ENCODE results near the gene RNF114. TPM values are rescaled to one million over a fixed set of nuclear protein-coding genes. Genes with fewer than 3 reads are reported as not detected.
"Not testable (repeated sequence)": the region's sequence is repeated elsewhere in the genome, so short reads cannot be mapped to it uniquely, and the experiment has no call there.

Gene RNF114
- total and polyA plus RNA-seq, 2 experiments from 2014 or later: 65.8 to 93.7 TPM

DNA sequence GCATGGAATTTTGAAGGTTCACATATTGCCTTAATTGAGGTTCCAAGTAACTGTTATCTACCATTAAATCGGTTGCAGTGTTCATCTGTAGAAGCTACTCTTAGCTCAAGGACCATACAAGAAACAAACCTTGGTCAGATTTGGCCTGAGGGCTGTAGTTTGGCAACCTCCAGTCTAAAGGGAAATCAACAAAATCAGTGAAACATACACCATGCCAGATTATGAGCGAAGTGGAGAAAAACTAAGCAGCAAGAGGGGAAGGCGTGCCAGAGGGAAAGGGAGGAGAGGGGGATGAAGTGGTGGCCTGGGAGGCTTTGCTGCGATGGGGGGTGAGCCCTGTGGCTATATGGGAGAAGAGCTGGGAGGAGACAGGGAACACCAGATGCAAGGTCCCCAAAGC, 37.8 kb downstream of the RNF114 start:
- Histone ChIP-seq H3K79me2 (no peaks in the 10 kb centered on the region), H3K9me3 (ENCODE audit: low read depth) (no peaks in the 10 kb centered on the region), H3K4me3 (no peak overlapping the region), H3K27ac (no peak overlapping the region), H4K20me1 (ENCODE audit: insufficient read depth, poor library complexity, severe bottlenecking) (no peaks in the 10 kb centered on the region), H3K36me3 (replicated peaks; ENCODE audit: insufficient read depth, low read depth) (no peaks in the 10 kb centered on the region), H3K9me2 (replicated peaks; ENCODE audit: insufficient read depth) (no peaks in the 10 kb centered on the region), H3K27me3 (no peaks in the 10 kb centered on the region), H3K4me2 (no peak overlapping the region), H3K4me1 (ENCODE audit: insufficient read depth) (peaks cover 8% of the 10 kb centered on the region), H2AFZ (no peak overlapping the region)
- TF ChIP-seq CTCF (IDR thresholded peaks at IDR 0.05; ENCODE audit: poor library complexity) (no peak), EZH2phosphoT487 (IDR thresholded peaks at IDR 0.05; ENCODE audit: low read depth, severe bottlenecking, unreplicated experiment) (no peak), EZH2 (IDR thresholded peaks at IDR 0.05; ENCODE audit: borderline replicate concordance) (no peak)
- 74% methylated on average over 4 of the region's 4 CpGs for WGBS (ENCODE audit: low lambda C conversion rate, missing lambda C conversion rate)
- no peak for DNase-seq (ENCODE audit: low spot score)

GRCh38 chr20:49976542-49976941, 40.3 kb downstream of the RNF114 start:
- TF ChIP-seq EZH2 (IDR thresholded peaks at IDR 0.05; ENCODE audit: borderline replicate concordance): no peak
- TF ChIP-seq CTCF (IDR thresholded peaks at IDR 0.05; ENCODE audit: poor library complexity): no peak
- no peak for TF ChIP-seq EZH2phosphoT487 (IDR thresholded peaks at IDR 0.05; ENCODE audit: low read depth, severe bottlenecking, unreplicated experiment)
- 30% methylated on average over 2 of the region's 2 CpGs for WGBS (ENCODE audit: low lambda C conversion rate, missing lambda C conversion rate)
- no peaks in the 10 kb centered on the region for H4K20me1 ChIP-seq (ENCODE audit: insufficient read depth, poor library complexity, severe bottlenecking)
- peaks cover 12% of the 10 kb centered on the region for H3K4me1 ChIP-seq (ENCODE audit: insufficient read depth)
- no peaks in the 10 kb centered on the region for H3K36me3 ChIP-seq (replicated peaks; ENCODE audit: insufficient read depth, low read depth)
- H3K4me2 ChIP-seq: no peak overlapping the region
- no peaks in the 10 kb centered on the region for H3K79me2 ChIP-seq
- H3K27ac ChIP-seq: peak overlapping the region; percentile 77
- no peaks in the 10 kb centered on the region for H3K9me3 ChIP-seq (ENCODE audit: low read depth)
- H3K27me3 ChIP-seq: no peaks in the 10 kb centered on the region
- H3K4me3 ChIP-seq: no peak overlapping the region
- H2AFZ ChIP-seq: no peak overlapping the region
- DNase-seq (ENCODE audit: low spot score): no peak
- H3K9me2 ChIP-seq (replicated peaks; ENCODE audit: insufficient read depth): no peaks in the 10 kb centered on the region

- H3K36me3 ChIP-seq (replicated peaks; ENCODE audit: insufficient read depth, low read depth); DNase-seq (ENCODE audit: low spot score); H3K4me2 ChIP-seq; H3K27me3 ChIP-seq; H4K20me1 ChIP-seq (ENCODE audit: insufficient read depth, poor library complexity, severe bottlenecking); H2AFZ ChIP-seq; H3K9me2 ChIP-seq (replicated peaks; ENCODE audit: insufficient read depth); H3K79me2 ChIP-seq; H3K9me3 ChIP-seq (ENCODE audit: low read depth); H3K4me3 ChIP-seq: not testable (repeated sequence)
- Histone ChIP-seq H3K27ac (peak overlapping the region; percentile 58), H3K4me1 (ENCODE audit: insufficient read depth) (peaks cover 20% of the 10 kb centered on the region)
- 93% methylated on average over 2 of the region's 2 CpGs for WGBS (ENCODE audit: low lambda C conversion rate, missing lambda C conversion rate)
Measured at GRCh38 chr20:49977740-49978139, 41.5 kb downstream of the RNF114 start.

GRCh38 chr20:49978685-49979029, 42.5 kb downstream of the RNF114 start:
- Histone ChIP-seq H3K4me1 (ENCODE audit: insufficient read depth) (peaks cover 20% of the 10 kb centered on the region), H3K4me3 (no peak overlapping the region), H3K27me3 (no peaks in the 10 kb centered on the region), H3K9me3 (ENCODE audit: low read depth) (no peaks in the 10 kb centered on the region), H3K4me2 (peak overlapping the region; percentile 85), H3K36me3 (replicated peaks; ENCODE audit: insufficient read depth, low read depth) (no peaks in the 10 kb centered on the region), H2AFZ (no peak overlapping the region), H4K20me1 (ENCODE audit: insufficient read depth, poor library complexity, severe bottlenecking) (no peaks in the 10 kb centered on the region), H3K79me2 (peaks cover 8% of the 10 kb centered on the region), H3K27ac (no peak overlapping the region), H3K9me2 (replicated peaks; ENCODE audit: insufficient read depth) (no peaks in the 10 kb centered on the region)
- no peak for DNase-seq (ENCODE audit: low spot score)
- 82% methylated on average over 3 of the region's 3 CpGs for WGBS (ENCODE audit: low lambda C conversion rate, missing lambda C conversion rate)
- no peak for TF ChIP-seq EZH2 (IDR thresholded peaks at IDR 0.05; ENCODE audit: borderline replicate concordance)
- TF ChIP-seq CTCF (IDR thresholded peaks at IDR 0.05; ENCODE audit: poor library complexity): no peak
- no peak for TF ChIP-seq EZH2phosphoT487 (IDR thresholded peaks at IDR 0.05; ENCODE audit: low read depth, severe bottlenecking, unreplicated experiment)
